Activated CD8-positive, alpha-beta T cell treated with anti-CD3 and anti-CD28 coated beads, Interleukin-2, amount 10 ng/mL, durations not matched to agents 7 days and 5 days (primary cell): ENCODE measurements around the gene PHOSPHO1. TPM values are rescaled to one million over a fixed set of nuclear protein-coding genes. Genes with fewer than 3 reads are reported as not detected.

Source experiments
- ATAC-seq: fragments of 150-1000 bp; cut with Tn5 transposase; one replicate; pipeline ENCODE4 v1.10.0; 2021; ENCODE audit warnings: moderate library complexity
- CTCF ChIA-PET: fragments of 350-600 bp; sonication (Branson Sonifier 250); formaldehyde crosslinking; loops from one replicate; lab custom pipeline; 2021; ENCODE audit warnings: antibody characterized with exemption; lab: Charles Lee
- POLR2A ChIA-PET: fragments of 350-600 bp; sonication (Branson Sonifier 250); formaldehyde crosslinking; loops from one replicate; lab custom pipeline; 2021; ENCODE audit warnings: antibody characterized with exemption; lab: Charles Lee
- DNase-seq: peaks from one replicate; pipeline ENCODE4 v3.0.0-alpha.2; 2020
- H3K27ac Mint-ChIP-seq: one replicate; pipeline ENCODE4 v1.8.0; 2021; ENCODE audit warnings: mild to moderate bottlenecking, mixed read lengths
- H3K27me3 Mint-ChIP-seq: one replicate; pipeline ENCODE4 v1.8.0; 2021; ENCODE audit warnings: low read depth, mixed read lengths
- H3K36me3 Mint-ChIP-seq: one replicate; pipeline ENCODE4 v1.8.0; 2021; ENCODE audit warnings: low read depth, mixed read lengths
- H3K4me1 Mint-ChIP-seq: one replicate; pipeline ENCODE4 v1.8.0; 2021; ENCODE audit warnings: low read depth, mixed read lengths
- H3K4me3 Mint-ChIP-seq: one replicate; pipeline ENCODE4 v1.8.0; 2021; ENCODE audit warnings: mild to moderate bottlenecking, mixed read lengths
- H3K9me3 Mint-ChIP-seq: one replicate; pipeline ENCODE4 v1.8.0; 2022; ENCODE audit warnings: mixed read lengths; ENCODE audit not compliant: insufficient read depth
- total RNA-seq, 2 experiments: library from RNA; stranded (reverse); gene quantifications; one replicate each; pipeline ENCODE4 v1.2.3, GENCODE V29; 2021

Gene PHOSPHO1
- total RNA-seq, 2 experiments from 2014 or later: not detected

DNA sequence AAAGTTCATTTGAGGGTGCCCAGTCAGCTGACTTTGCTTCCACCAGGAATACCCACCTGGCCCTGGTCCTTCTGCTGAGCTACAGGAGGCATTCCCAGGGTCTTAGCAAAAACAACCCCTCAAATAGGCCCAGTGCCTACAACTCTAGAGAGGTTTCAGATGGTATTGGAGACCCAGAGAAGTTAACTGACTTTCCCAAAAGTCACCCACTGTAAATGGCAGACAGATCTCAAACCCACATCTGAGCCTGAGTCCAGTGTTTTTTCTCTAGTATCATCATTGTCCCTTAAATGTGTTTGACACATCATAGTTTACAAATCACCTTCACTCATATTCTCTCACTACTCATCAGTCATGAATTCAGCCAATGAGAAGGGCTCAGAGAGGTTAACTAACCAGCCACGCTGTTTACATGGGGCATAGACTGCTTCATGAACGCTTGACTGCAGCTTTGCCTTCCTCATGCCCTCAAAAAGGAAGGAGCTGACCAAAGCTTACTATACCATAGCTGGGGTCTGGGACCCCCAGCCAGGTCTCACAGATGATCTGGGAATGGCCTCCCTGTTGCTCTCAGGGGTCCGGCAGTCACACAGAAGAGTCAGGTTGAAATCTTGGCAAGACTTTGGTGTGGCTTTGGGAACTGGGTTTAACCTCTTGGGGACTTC is 3.7 kb downstream of the PHOSPHO1 start:
- Mint-ChIP-seq H3K36me3 (peaks cover 44% of the 10 kb centered on the region), H3K4me3 (no peak overlapping the region), H3K27ac (peak overlapping the region; percentile 57), H3K4me1 (peaks cover 74% of the 10 kb centered on the region), H3K9me3 (no peaks in the 10 kb centered on the region), H3K27me3 (peaks cover 12% of the 10 kb centered on the region)
- no peak for ATAC-seq
- no peak for DNase-seq
- CTCF ChIA-PET: interaction anchor here (0.6 to 7.2 kb wide), 14 partner anchors 8 to 247 kb away, joined by 3 to 92 read pairs (median 4); partner anchors contain the start of genes ABI3 and GNGT2
- POLR2A ChIA-PET: interaction anchor here (0.9 to 6.0 kb wide), 6 partner anchors 12 to 45 kb away, joined by 3 to 39 read pairs (median 6); partner anchors contain the start of genes ABI3 and GNGT2

DNA sequence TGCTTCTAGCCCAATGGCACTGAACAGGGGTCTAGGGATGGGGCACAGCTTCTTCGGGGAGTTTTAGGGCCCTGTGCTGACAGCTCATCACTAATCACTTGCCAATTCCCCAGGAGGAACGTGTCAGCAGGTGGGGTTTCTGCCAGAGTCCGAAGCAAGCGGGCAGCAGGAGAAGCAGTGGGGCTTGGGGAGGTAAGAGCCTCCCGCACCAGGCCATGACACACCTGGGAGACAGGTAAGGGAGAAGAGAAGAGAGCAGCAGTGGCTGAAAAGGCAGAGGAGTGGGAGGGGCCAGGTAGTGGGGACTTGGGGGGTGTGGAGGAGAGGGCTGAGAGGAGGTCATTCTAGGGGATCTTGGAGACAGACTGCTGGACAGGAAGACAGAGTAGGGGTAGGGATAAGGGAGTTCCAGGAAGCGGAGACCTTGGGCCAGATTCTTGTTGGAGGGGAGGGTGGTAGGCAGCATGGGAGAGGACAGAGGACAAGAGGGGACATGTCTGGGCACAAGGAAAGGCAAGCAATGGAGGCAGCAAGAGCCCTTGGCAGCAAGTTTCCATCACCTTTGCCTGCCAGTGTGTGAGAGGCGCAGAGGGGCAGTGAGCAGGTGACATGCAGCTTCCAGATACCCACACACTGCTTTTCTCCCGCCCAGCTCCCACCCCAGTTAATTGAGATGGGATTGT is 4.9 kb downstream of the PHOSPHO1 start:
- peaks cover 5% of the 10 kb centered on the region for H3K27me3 Mint-ChIP-seq
- no peaks in the 10 kb centered on the region for H3K9me3 Mint-ChIP-seq
- H3K27ac Mint-ChIP-seq: peak overlapping the region; percentile 44
- peaks cover 52% of the 10 kb centered on the region for H3K36me3 Mint-ChIP-seq
- peaks cover 69% of the 10 kb centered on the region for H3K4me1 Mint-ChIP-seq
- POLR2A ChIA-PET: interaction anchor here (1.1 to 6.0 kb wide), 5 partner anchors 11 to 44 kb away, joined by 5 to 39 read pairs (median 6); partner anchors contain the start of genes ABI3 and GNGT2
- CTCF ChIA-PET: interaction anchor here (1.3 to 7.2 kb wide), 8 partner anchors 10 to 193 kb away, joined by 3 to 92 read pairs (median 14); partner anchors contain the start of genes ABI3 and GNGT2
- no peak for DNase-seq
- no peak for ATAC-seq
- H3K4me3 Mint-ChIP-seq: no peak overlapping the region

- Mint-ChIP-seq H3K4me1 (peaks cover 70% of the 10 kb centered on the region), H3K27ac (peak overlapping the region; percentile 77), H3K36me3 (peaks cover 58% of the 10 kb centered on the region), H3K4me3 (peak overlapping the region; percentile 53), H3K9me3 (no peaks in the 10 kb centered on the region), H3K27me3 (peaks cover 5% of the 10 kb centered on the region)
- ATAC-seq (peak; percentile 3), DNase-seq (no peak)
- POLR2A ChIA-PET: interaction anchor here (0.9 to 6.0 kb wide), 4 partner anchors 13 to 43 kb away, joined by 4 to 39 read pairs (median 11); partner anchors contain the start of genes ABI3 and GNGT2
- CTCF ChIA-PET: interaction anchor here (0.9 to 7.2 kb wide), 11 partner anchors 10 to 192 kb away, joined by 3 to 92 read pairs (median 7); partner anchors contain the start of genes ABI3 and GNGT2
Measured at GRCh38 chr17:49224997-49225337, 5.6 kb downstream of the PHOSPHO1 start.

DNA sequence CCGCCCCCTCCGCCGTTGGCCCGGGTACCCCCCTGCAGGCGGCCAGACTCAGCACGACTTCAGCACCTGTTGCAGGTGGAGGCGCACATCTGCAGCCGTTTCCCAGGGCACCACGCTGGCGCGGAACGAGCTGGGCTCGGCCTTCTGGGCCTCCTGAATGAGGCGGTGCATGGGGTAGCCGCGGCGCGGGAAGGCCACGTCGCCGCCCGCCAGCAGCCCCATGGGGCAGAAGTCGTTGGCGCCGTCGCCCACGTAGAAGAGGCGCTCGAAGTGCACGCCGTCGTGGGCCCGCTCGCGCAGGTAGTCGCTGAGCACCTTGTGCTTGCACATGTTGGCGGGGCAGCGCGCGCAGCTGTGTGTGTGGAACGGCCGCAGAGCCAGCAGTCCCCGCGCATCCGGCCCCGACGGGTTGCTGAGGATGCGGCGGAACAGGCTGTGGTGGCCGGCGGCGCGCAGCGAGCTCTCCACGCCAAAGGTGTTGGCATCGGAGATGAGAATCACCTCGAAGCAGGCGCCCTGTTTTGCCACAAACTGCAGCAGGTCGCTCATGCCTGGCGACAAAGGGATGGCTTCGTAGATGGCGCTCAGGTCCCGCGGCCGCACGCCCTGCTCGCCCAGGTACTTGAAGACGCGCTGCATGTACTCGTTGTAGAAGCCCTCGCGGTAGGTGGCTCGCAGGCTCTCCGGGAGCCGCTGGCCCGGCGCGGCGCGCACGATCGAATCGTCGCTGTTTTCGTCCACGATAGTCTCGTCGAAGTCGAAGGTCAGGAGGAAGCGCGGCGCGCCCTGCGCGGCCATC is 6.2 kb downstream of the PHOSPHO1 start:
- ATAC-seq: peak; percentile 48
- peaks cover 70% of the 10 kb centered on the region for H3K4me1 Mint-ChIP-seq
- ChIA-PET CTCF (interaction anchor here (0.9 to 7.2 kb wide), 11 partner anchors 10 to 192 kb away, joined by 3 to 92 read pairs (median 7); partner anchors contain the start of genes ABI3 and GNGT2), POLR2A (interaction anchor here (0.7 to 6.0 kb wide), 6 partner anchors 10 to 43 kb away, joined by 3 to 39 read pairs (median 4); partner anchors contain the start of genes ABI3 and GNGT2)
- H3K27me3 Mint-ChIP-seq: peaks cover under 1% of the 10 kb centered on the region
- H3K36me3 Mint-ChIP-seq: peaks cover 64% of the 10 kb centered on the region
- peak; percentile 78 for DNase-seq
- H3K27ac Mint-ChIP-seq: peak overlapping the region; percentile 77
- H3K9me3 Mint-ChIP-seq: no peaks in the 10 kb centered on the region
- peak overlapping the region; percentile 53 for H3K4me3 Mint-ChIP-seq

- Mint-ChIP-seq H3K4me3 (peak overlapping the region; percentile 53), H3K4me1 (peaks cover 73% of the 10 kb centered on the region), H3K27me3 (no peaks in the 10 kb centered on the region), H3K27ac (peak overlapping the region; percentile 83), H3K36me3 (peaks cover 71% of the 10 kb centered on the region), H3K9me3 (no peaks in the 10 kb centered on the region)
- ATAC-seq (no peak), DNase-seq (peak; percentile 78)
- CTCF ChIA-PET: interaction anchor here (1.3 to 7.2 kb wide), 11 partner anchors 9 to 191 kb away, joined by 3 to 92 read pairs (median 12); partner anchors contain the start of genes ABI3 and GNGT2
- POLR2A ChIA-PET: interaction anchor here (0.7 to 6.0 kb wide), 5 partner anchors 9 to 31 kb away, joined by 3 to 39 read pairs (median 15); partner anchors contain the start of genes ABI3 and GNGT2
Measured at GRCh38 chr17:49223517-49224197, 6.9 kb downstream of the PHOSPHO1 start.

DNA sequence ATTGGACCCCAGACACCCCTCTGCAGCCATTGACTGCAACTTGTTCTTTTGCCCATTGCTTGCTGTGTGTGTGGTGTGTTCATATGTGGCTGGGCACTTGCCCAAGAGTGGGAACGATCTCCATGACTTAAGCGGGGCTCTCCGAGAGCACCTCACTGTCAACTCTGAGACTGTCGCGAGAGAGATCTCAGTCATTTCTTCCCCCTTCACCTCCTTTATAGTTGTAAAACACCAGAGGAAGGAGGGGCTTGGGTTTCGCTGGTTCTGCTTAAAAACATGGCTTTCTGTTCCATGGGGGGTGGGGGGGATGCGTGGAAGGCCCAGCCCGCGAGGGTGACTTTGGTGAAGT is 7.4 kb downstream of the PHOSPHO1 start:
- CTCF ChIA-PET: interaction anchor here (1.2 to 2.6 kb wide), 9 partner anchors 12 to 43 kb away, joined by 4 to 21 read pairs (median 6); partner anchors contain the start of genes ABI3 and GNGT2
- H3K27ac Mint-ChIP-seq: peak overlapping the region; percentile 83
- no peaks in the 10 kb centered on the region for H3K9me3 Mint-ChIP-seq
- ATAC-seq (no peak), DNase-seq (no peak)
- H3K27me3 Mint-ChIP-seq: no peaks in the 10 kb centered on the region
- peak overlapping the region; percentile 53 for H3K4me3 Mint-ChIP-seq
- POLR2A ChIA-PET: interaction anchor here (1.2 to 6.0 kb wide), 4 partner anchors 10 to 165 kb away, joined by 3 to 39 read pairs (median 10); partner anchors contain the start of genes ABI3 and GNGT2
- H3K4me1 Mint-ChIP-seq: peaks cover 78% of the 10 kb centered on the region
- peaks cover 73% of the 10 kb centered on the region for H3K36me3 Mint-ChIP-seq

- peaks cover 78% of the 10 kb centered on the region for H3K36me3 Mint-ChIP-seq
- peak overlapping the region; percentile 98 for H3K27ac Mint-ChIP-seq
- ChIA-PET CTCF (interaction anchor here (2.5 kb wide), 1 partner anchor 7 kb away, joined by 14 read pairs; no protein-coding TSS in a partner anchor), POLR2A (no interaction called here)
- H3K9me3 Mint-ChIP-seq: no peaks in the 10 kb centered on the region
- H3K4me3 Mint-ChIP-seq: peak overlapping the region; percentile 77
- H3K4me1 Mint-ChIP-seq: peaks cover 84% of the 10 kb centered on the region
- no peaks in the 10 kb centered on the region for H3K27me3 Mint-ChIP-seq
- no peak for DNase-seq
- ATAC-seq: no peak
Measured at GRCh38 chr17:49219987-49220386, 10.6 kb downstream of the PHOSPHO1 start.

DNA sequence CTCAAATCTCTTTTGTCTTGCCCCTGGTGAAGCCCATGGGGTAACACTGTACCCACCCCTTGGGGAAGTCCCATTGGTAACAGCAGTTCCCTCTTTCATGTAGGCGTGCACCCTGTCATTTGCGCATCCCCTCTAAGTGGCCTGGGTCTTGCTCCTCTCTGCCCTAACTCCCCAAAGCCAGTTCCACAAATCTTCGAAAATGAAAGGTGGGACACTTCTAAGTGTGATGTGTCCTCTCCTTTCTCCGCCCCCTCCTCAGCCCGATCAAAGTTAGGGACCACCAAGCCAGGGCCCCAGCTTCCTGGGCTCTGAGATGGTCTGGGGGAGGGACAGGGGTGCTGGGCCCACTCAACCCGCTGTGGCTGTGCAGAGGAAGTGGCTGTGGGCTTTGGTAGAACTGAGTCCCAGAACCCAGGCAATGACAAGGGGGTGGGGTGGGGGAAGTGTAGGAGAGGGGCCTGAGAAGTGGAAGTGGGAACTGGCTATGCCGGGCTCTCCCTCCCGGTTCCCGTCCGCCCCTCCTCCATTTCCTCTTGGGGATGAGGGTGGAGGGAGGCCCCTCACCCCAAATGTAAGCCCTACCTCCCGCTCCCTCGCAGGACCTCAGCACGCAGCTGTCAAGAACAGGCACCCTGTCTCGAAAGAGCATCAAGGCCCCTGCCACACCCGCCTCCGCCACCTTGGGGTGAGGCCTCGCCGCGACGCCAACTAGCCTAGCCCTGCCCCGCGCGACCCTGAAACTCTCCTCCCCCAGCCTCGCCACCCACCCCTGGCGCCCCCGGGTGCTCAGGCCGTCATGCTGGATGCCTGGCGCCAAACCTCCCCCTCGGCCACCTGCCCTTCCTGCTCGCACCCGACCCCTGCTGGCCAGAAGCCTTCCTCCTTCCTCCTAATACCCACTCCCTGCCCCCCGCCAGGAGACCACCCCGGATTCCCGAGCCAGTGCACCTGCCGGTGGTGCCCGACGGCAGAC is 11.4 kb downstream of the PHOSPHO1 start:
- Mint-ChIP-seq H3K27me3 (no peaks in the 10 kb centered on the region), H3K27ac (peak overlapping the region; percentile 98), H3K4me1 (peaks cover 82% of the 10 kb centered on the region), H3K36me3 (peaks cover 79% of the 10 kb centered on the region), H3K9me3 (no peaks in the 10 kb centered on the region), H3K4me3 (peak overlapping the region; percentile 77)
- DNase-seq (peak; percentile 86), ATAC-seq (peak; percentile 53)
- ChIA-PET CTCF (interaction anchor here (0.5 to 2.9 kb wide), 7 partner anchors 8 to 123 kb away, joined by 3 to 29 read pairs (median 12); partner anchors contain the start of genes ABI3 and GNGT2), POLR2A (interaction anchor here (0.7 to 2.7 kb wide), 7 partner anchors 9 to 275 kb away, joined by 4 to 24 read pairs (median 5); partner anchors contain the start of genes ABI3, GNGT2 and SNF8)

- H3K27ac Mint-ChIP-seq: peak overlapping the region; percentile 98
- CTCF ChIA-PET: interaction anchor here (1.4 to 2.9 kb wide), 6 partner anchors 8 to 124 kb away, joined by 3 to 29 read pairs (median 13); partner anchors contain the start of genes ABI3 and GNGT2
- POLR2A ChIA-PET: interaction anchor here (0.6 to 2.7 kb wide), 7 partner anchors 9 to 125 kb away, joined by 3 to 24 read pairs (median 5); partner anchors contain the start of genes ABI3 and GNGT2
Measured at GRCh38 chr17:49217651-49218413, 12.8 kb downstream of the PHOSPHO1 start.

More at GRCh38 chr17:49217651-49218413, 12.8 kb downstream of the PHOSPHO1 start:
- DNase-seq: peak; percentile 90
- ATAC-seq: peak; percentile 77
- no peaks in the 10 kb centered on the region for H3K9me3 Mint-ChIP-seq
- H3K4me3 Mint-ChIP-seq: peak overlapping the region; percentile 77
- peaks cover 83% of the 10 kb centered on the region for H3K36me3 Mint-ChIP-seq
- H3K4me1 Mint-ChIP-seq: peaks cover 82% of the 10 kb centered on the region
- H3K27me3 Mint-ChIP-seq: no peaks in the 10 kb centered on the region
